A172 (cell line): ENCODE data around the gene C8A. TPM values are rescaled to one million over a fixed set of nuclear protein-coding genes. Genes with fewer than 3 reads are reported as not detected.

Experiments used
- DNase-seq: peaks from one replicate; pipeline ENCODE4 v3.0.0-alpha.2; 2015; ENCODE audit warnings: low spot score
- total RNA-seq: library from RNA; depleted of rRNA; stranded (reverse); fragments of >200 nt; shearing (Covaris generic); gene quantifications from 2 replicates; pipeline ENCODE4 v1.2.3, GENCODE V29; 2014

The C8A gene
- total RNA-seq, 1 experiment from 2014 or later: not detected

DNA sequence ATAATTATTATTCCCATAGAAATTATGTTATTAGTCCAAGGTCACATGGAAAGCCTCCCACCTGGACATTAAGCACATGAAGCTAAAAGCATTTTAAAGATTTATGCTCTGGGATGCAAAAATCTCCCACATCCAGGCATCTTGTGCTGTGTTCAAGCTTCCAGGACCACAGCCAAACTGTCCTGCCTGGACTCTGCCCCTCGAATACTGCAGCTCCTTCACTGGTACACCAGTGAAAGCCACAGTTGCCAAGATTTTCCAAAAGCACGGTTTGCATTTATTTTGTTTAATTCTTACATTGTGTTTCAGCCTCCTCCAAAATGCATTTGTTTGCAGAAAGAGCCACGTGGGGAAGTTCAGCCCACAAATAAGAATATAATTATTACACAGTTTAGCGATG, 72.6 kb downstream of the C8A start:
- no peak for DNase-seq

DNA sequence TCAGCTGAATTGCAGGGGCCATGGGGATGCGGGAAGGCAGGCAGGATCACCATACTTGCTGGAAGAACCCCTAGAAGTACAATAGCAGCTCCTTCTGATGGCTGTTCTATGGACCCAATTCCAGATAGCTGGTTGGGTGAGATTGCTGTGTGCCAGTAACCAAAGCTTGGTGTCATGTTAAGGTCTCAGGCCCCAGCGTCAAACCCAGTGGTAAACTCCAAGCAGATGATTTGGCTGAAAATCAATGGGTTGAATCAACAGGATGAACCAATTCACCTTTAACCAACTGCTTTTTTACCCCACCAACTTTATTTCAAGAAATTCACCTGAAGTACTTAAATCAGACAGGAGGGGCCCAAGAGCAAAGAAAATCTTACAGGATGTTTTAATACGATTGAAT, 73.4 kb downstream of the C8A start:
- no peak for DNase-seq

DNA sequence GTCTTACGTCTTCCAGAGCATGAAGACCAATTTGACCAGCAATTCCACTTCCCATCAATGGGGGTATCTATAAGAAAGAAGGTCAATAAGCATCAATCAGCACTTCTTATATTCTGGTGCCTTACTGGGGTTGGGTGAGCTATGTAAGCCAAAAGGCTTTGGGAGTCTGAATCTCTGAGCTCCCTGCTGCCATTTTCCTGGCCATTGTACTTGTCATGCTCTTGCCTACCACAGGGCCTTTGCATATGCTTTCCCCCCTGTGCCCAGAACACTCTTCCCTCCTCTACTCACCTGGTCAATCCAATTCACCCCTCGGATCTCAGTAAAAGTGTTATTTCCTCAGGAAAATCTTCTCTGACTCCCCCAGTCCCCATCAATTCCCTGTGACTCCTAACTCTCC, 74.9 kb downstream of the C8A start:
- no peak for DNase-seq

DNA sequence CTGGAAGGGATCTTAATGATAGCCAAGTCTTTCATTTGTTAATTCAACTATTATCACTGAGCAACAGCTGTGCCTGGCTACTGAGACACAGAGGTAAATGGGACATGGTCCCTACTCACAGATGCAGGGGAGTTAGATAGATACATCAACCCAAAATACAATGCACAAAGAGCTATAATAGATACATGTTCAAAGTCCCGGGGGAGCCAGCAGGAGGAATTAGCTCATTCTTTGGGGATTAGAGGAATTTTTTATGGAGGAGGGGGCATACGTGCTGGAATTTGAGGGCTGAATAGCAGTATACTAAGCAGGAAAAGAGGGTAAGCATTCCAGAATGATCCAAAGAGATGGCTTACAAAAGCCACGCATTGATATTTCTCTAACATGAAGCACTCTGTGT, 76.6 kb downstream of the C8A start:
- DNase-seq: no peak

DNA sequence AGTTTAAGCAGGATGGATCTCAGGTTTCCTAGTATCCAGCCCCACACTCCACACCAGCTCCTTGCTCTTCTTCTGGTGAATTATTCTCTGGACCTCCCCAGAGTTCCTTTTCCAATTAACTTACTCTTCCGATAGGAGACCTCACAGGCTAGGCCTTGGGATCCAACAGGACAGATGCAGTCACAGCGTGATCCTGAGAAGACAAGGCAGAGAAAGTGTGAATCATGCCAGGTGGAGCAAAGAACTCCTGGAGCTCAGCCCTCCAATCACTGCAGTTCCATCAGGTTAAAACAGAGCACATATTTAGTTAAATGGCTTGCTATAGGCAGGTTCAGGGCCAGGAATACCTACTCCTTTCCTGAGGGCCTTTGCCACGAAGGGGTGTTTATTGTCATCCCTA, 77.1 kb downstream of the C8A start:
- DNase-seq: no peak

DNA sequence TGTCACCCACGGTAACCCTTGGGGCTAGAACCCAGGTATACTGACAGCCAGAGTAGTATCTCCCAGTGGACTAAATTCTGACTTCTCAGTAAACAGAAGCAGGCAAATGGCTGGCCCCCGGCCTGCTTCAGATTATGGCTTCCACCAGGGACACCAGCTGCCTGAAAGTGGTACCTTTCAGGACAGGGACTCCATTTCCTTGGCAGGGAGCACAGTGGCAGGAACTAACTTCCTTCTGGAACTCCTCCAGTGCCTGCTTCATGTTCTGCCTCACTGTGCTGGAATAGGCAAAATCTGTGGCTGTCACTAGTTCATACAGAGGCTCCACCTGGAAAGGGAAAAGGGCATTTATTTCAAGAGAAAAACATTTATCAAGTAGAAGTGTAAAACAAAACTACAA, 78.6 kb downstream of the C8A start:
- DNase-seq: no peak

DNA sequence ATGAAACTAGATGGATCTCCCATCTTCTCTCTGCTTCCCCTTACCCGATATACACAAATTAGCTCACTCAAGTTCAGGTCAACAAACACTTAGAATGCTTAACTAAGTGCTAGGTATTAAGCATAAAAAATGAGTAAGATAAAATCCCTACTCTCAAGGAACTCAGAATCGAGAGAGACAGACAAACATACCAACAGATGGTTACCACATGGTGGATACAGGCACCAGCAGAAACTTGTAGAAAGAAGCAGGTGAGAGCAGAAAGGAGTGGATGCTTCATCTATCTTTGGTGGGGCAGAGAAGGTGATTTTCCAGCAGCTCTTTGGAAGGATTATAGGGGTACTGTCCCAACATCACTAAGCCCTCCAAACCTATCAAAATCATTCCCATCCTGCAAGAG, 79.0 kb downstream of the C8A start:
- no peak for DNase-seq

DNA sequence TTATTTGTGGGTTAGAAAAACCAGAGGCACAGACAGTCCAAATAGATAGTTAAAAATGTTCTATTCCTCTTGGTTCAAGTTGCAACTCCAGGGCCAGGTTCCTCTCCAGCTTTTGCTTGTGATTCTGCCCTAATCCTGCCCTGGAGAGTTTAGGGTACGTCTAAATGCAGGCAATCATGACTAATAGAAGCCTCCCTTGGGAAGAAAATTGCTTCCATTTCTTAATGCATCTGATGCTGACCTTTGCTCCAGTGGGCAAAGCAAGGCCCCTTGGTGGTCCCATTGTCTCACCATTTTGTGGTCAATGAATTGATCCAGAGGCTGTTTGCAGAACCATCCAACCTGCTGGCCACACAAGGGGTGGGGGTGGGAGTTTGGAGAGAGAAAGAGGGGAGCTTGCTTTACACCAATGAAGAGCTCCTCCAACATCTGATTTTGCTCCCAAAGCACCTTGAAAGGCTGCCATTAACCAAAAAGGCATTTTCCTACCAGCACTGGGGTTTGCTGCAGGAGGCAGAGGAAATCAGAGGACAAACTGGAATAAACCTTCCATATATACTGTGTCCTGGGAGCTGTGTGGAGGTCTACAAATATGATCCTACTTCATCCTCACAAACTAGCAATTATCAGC, 79.9 kb downstream of the C8A start:
- no peak for DNase-seq

DNA sequence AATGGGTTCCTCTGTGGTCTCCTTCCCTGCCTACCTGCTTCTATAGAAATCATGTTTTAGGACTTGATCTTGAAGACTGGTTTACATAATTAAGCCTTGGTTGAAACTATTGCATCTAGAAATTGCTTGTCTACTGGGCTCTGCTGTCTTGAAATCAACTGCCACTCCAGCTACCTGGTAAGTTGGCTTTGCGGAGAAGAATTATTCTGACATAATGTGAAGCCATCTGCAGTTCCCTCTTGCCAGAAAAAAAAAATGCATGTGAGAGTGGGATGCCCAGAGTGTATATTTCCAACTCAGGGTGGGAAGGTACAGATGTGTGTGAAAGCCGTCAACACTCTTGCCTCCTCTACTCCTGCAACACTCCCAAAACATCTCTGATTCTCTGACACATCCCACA, 84.0 kb downstream of the C8A start:
- DNase-seq: no peak

DNA sequence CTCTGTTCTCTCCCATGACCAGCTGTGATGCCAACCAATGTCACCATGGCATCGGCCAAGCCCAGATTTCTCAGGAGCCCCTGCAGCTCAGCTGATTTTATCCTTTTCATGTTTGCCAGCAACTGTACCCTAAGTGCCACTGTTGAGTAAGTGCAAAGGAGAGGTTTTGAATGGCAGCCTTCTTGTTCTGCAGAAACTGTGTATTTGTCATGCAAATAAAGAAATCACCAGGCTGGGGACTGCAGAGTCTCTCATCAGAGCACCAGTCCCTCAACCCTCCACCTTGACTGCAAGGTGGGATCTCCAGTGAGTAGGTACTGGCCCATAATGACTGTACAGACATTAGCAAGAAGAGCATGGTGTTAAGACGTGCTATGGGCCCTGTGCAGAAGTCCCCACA, 84.6 kb downstream of the C8A start:
- no peak for DNase-seq

DNA sequence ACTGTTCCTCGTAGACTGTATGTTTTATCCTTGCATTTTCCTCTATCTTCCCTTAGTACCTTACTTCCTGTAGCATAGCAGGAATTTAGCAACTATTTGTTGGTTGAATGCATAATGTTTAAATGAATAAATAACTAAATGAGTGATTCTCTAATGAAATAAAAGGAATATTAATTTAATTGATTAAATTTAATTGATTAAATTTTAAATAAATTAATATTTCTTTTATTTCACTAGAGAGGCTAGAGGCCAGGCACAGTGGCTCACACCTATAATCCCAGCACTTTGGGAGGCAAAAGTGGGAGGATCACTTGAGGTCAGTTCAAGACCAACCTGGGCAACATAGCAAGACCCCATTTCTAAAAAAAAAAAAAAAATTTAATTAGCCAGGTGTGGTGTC, 85.4 kb downstream of the C8A start:
- no peak for DNase-seq

DNA sequence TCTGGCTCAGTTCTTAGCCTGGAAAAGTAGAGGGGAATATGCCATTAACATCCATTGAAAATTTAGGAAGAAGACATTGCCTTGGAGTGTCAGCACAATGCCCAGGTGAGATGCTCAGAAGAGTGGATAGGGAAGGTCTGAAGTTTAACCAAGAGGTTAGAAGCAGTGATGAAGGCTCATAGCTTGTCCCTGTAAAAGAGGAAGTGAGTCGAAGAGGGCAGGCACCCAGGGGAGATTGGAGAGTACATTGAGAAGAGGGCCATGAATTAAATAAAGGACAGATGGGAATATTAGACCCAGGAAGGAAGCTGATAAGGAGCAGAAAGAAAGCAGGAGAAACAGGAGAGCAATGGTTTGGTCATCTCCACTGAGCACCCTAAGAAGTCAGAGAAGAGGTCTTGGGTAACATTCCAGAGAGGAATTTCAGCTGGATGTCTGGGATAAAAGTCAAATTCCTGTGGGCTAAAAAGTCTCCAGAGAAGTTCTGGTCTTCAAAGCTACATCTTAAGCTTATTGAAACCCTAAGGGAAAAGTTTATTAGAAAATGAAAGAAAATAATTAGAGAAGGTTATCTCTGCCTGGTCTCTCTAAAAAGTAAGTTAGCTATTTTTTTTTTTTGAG, 93.9 kb downstream of the C8A start:
- no peak for DNase-seq

DNA sequence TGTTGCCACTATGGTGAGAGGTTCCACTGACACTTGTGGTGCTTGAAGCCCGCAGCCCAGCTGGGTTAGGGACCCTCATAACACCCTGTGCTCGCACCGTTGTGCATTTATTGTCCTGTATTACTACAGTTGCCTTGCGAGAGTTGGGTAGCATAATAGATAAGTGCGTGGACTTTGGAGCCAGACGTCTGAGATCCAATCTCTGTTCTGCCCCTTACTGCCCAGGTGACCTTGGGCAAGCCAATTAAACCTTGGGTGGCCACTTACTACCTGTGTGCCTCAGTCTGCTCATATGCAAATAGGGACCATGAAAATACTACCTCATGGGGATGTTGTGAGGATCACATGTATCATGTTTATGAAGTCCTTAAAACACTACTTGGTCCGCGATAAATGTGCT, 97.9 kb downstream of the C8A start:
- no peak for DNase-seq

DNA sequence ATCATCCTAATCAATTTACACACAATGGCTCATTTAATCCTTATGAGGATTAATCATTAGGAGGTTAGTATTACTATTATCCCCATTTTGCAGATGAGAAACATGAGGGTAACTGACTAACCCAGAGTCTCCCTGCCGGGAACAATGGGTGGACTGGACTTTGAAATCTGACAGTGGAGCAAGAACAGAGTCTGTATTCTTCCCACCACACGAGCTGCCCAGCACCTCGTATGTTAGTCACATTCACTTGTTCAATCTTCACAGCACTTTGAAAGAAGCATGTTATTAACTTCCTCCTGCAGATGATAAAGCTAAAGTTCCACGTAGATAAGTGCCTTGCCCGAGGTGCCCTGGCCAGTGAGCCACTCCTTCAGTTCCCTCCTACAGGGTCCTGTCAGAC, 98.8 kb downstream of the C8A start:
- DNase-seq: no peak

DNA sequence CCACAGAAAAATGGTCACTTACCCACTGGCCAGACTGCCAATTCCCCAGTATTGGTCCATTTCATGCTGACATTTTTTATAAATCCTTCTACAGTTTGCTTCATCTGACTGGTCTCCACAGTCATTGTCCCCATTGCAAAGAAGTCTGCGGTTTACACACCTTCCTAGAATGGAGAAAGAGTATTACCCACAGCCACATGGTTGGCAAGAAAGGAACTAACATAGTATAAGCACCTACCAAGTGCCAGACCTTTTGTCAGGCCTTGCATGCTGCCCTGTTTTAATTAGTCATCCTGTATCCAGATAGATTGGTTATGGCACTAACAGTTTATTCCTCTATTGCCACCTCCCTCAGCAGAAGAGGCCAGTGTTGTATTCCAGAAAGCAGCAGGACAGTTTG, 100.1 kb downstream of the C8A start:
- no peak for DNase-seq

DNA sequence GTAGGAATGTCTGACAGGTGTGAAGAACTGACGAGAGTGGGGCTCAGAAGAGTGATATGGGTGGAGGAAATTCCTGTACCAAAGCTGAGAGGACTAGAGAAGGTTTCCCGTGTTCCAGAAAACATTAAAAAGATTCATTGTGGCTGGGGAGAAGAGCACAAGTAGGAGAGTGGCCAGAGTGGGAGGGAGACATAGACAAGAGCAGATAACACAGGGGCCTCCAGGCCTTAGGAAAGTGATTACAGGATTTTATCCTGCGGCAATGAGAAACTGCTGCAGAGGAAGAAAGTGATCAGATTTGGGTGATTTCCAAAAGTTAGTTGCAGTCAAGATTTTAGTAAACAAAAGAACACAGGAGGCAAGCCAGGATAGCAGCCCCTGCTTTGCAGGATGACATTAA, 103.3 kb downstream of the C8A start:
- DNase-seq: no peak

DNA sequence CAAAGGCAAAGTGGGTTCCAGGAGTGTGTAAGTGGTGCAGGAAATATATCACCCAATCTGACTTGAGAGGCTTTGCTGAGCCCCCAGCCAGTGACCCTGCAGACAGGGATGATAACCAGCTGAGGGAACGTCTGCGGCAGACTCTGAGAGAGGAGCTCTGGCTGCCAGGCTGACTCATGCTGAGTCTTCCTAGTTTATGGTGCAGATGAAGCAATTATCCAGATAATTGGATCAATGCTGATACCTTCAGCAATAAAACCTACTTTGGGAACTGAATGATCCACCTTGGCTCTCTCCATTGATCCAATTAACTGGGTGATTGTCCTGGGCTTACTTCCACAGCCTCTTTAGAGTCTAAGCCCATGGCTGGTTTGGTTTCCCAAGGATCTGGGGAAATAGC, 103.9 kb downstream of the C8A start:
- DNase-seq: no peak

DNA sequence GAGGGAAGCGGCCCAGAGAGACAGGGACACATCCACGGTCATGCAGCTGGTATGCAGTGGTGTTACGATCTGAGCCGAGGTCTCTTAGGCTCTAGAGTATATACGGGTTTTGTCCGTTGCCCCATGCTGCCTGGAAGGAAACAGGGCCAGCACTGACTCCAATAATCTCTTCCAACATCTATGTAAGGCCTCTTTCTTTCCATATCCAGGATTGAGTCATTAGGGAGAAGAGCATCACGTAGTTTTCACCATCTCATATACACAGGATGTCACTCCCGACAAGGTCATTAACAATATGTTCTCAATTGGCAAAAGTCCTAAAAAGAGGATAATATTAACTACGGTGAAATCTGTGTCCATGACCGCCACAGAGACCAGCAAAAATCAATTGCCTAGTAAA, 106.8 kb downstream of the C8A start:
- DNase-seq: no peak

DNA sequence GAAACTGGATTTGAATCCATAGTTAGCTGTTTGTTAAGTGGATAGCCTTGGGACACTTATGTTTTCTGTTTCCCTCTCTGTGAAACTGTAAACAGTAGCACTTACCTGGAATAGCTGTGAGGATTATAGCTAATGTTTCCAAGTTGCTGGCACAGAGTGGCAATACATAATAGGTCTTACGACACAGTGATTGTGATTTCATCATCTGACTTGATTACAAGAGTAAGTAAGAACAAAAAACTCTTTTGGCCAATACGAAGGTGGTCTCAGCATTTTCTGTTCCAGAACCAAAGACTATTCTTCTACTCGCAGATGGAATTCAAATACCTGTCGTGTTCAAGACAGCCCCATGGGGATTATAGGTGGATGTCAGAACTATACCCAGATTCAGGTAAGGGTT, 109.1 kb downstream of the C8A start:
- no peak for DNase-seq

DNA sequence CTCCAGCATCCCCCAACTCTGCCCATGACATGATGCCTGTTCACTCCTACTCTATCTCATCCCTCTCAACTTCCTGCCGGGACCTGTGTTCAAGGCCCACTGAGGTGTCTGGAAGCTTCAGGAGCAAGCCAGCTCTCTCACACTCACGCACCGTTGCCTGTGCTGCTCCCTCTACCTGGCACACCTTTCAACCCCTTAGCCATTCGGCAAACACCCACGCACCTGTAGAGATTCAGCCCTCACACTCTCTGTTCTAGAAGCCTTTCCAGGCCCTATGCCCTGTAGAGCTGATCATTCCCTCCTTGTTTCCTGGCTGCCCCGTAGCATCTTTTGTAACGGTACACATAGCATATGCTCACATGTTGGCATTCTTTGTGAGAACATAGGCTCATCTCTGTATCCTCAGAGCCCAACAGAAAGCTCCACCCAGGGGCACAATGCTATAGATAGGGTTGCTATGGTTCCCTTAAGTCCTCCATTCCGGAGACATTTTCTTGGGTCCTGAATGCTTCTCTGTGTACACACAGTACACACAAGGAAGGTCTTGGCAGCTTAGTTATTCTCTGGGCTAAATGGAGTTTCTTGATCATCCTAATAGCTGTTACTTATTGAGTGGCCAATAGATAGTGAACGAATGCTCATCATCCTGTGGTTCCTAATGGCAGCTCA, 109.9 kb downstream of the C8A start:
- DNase-seq: no peak

DNA sequence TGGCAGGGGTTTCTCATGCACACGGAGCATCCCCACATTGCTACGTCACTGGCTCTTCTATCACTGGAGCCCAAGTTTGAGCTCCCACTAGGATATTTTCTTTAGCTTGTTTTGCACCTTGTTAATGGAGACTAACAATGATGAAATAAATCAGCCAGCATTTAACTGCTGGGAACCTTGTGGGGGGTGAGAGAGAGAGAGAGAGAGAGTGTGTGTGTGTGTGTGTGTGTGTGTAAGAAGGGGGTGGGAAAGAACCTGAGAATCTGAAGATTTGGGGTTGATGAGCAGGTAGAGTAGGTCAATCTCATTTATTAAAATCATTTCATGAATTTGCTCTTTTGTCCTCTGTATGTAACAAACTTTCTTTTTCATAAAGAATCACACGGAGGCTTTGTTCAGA, 110.6 kb downstream of the C8A start:
- no peak for DNase-seq

DNA sequence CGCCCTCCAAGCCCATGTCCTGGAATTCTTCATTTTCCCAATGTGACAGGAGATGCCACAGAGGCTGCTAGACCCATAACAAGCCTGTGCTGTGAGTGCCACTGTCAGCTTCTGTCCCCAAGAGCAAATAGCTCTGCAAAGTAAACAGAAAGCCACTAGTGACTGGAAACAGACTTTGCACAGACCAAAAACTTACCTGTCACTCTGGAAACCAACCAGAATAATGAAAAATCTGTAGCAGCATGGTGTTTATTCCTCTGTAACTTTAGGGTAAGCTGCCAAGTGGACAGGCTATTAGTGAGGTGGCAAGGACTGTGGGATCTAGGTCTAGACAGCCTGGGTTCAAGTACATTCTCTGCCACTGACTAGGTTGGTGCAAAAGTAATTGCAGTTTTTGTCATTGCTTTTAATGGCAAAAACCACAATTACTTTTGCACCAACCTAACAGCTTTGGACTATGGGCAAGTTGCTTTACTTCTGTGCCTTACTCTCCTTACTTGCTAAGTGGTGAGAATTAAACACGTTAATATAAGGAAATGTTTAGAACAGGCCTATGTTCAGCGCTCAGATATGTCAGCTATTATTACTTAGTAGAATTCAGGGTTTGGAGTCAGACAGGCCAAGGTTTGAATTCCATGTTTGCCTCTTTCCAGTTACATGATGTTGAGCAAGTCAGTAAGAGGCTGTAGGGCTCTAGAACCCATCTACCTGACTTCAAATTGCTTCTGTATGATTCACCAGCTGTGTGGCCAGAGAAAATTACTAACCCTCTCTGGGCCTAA, 111.5 kb downstream of the C8A start, which contains the start of gene C8B:
Gene C8B, minus strand, starts transcription at position 100 of the 782 bp plus-strand sequence. Its CDS starts 67 bp downstream, at position 33.
- no peak for DNase-seq

DNA sequence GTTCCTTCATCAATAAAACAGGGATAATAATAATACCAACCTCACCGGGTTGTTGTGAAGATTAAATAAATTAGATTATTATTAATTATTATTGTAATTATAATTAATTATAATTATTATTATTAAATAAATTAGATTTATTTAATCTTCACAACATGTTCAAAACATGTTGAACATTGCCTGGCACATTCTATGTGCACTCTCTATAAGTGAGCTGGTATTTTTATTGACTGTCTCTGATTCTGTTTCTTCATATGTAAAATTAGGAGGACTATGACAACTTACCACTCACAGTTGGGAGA, 112.1 kb downstream of the C8A start:
- DNase-seq: no peak
